ENCODE data around the gene FAM187B.

GRCh38 chr19:35194012-35194984 is 34.2 kb downstream of the FAM187B start:
- TF ChIP-seq CTCF (IDR thresholded peaks at IDR 0.05) (no peak), POLR2A (IDR thresholded peaks at IDR 0.05) (no peak), POLR2AphosphoS5 (IDR thresholded peaks at IDR 0.05) (no peak)

Data from prostate gland (tissue), 2 donors.